Activated T-helper 2 cell treated with anti-CD3 and anti-CD28 coated beads, Interferon-gamma antibody, Interleukin-2, Interleukin-4, amounts not matched to agents 10 μg/mL and 5 μg/mL and 100 μg/mL, durations not matched to agents 14 hours and 24 hours and 36 hours (primary cell): ENCODE measurements around the gene DNAJC18. TPM values are rescaled to one million over a fixed set of nuclear protein-coding genes. Genes with fewer than 3 reads are reported as not detected.
"Not testable (repeated sequence)": the region's sequence is repeated elsewhere in the genome, so short reads cannot be mapped to it uniquely, and the experiment has no call there.

Experiments
- DNase-seq: peaks from one replicate; pipeline ENCODE4 v3.0.0; 2021; ENCODE audit warnings: low spot score
- H3K27ac Mint-ChIP-seq: one replicate; pipeline ENCODE4 v1.8.0; 2021; ENCODE audit warnings: mixed read lengths
- H3K27me3 Mint-ChIP-seq: one replicate; pipeline ENCODE4 v1.8.0; 2021; ENCODE audit warnings: low read depth, mixed read lengths
- H3K36me3 Mint-ChIP-seq: one replicate; pipeline ENCODE4 v1.8.0; 2021; ENCODE audit warnings: low read depth, mixed read lengths
- H3K4me1 Mint-ChIP-seq: one replicate; pipeline ENCODE4 v1.8.0; 2021; ENCODE audit warnings: low read depth, mixed read lengths
- H3K4me3 Mint-ChIP-seq: one replicate; pipeline ENCODE4 v1.8.0; 2021; ENCODE audit warnings: low read depth, mild to moderate bottlenecking, moderate library complexity, mixed read lengths
- H3K9me3 Mint-ChIP-seq: one replicate; pipeline ENCODE4 v1.8.0; 2021; ENCODE audit warnings: mixed read lengths
- intact Hi-C: fragments of 100-400 bp; cut with micrococcal nuclease; formaldehyde crosslinking; loops from one replicate; pipeline ENCODE4 v1.15.1; 2023
- total RNA-seq: library from RNA; stranded (reverse); gene quantifications from 2 replicates; pipeline ENCODE4 v1.2.3, GENCODE V29; 2022

The DNAJC18 gene
- 29.8 and 35.8 TPM in 2 replicates for total RNA-seq

DNA sequence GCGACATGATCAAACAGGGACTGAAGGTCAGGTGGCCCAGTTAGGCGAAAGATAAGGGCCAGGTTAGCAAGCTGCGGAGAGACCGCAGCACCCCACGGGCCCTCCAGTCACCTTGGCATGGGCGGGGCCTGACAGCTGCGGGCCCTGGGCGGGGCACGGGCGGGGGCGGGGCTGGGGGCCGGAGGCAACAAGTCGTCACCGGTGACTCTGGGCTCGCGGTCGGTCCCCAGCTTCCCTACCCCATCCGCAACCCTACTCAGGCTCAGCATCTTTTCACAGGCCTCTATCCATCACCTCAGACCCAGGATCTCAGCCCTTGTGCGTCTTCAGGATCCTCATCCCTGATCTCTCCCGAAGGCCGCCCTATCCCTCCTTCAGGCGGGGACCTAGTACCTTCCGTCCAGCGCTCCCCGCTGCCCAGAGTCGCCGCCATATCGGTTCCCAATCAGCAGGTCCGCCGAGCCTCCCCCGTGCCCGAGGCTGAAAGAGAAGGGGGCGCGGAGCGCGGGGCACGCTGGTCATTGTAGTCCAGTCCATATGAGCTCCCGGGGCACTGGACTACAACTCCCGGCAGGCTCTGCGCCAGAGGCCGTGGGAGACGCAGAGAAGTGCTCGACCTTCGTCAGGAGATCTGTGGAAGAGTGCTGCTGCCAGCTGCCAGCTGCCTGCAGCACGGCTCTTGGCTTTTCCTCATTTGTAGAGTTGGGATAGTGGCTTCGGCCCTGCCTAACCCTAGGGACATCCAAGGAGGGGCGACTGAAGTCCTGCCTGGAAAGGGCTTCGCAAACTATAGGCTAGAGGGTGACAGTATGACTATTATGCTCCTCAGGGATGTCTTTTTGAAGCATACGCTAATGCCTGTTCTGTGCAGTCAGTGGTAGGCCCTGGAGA, at the start of gene DNAJC18:
TSS of gene DNAJC18 (minus strand) at position 513 of the 891 bp plus-strand sequence. CDS start at position 433, 80 bp downstream.
- H3K27me3 Mint-ChIP-seq = no peaks in the 10 kb centered on the region
- peak within 1 kb of the TSS; percentile 98 for H3K27ac Mint-ChIP-seq
- H3K36me3 Mint-ChIP-seq = peaks cover 24% of the 10 kb centered on the region
- peaks cover 58% of the 10 kb centered on the region for H3K4me1 Mint-ChIP-seq
- intact Hi-C loops = loop anchor here (1.0 to 5.0 kb wide), 6 partner anchors 8 to 122 kb away; partner anchors contain the start of gene UBE2D2
- peak within 1 kb of the TSS; percentile 93 for H3K4me3 Mint-ChIP-seq
- H3K9me3 Mint-ChIP-seq = no peaks in the 10 kb centered on the region
- DNase-seq = peak; percentile 84

- Mint-ChIP-seq H3K36me3 (no peaks in the 10 kb centered on the region), H3K27ac (peak overlapping the region; percentile 81), H3K9me3 (no peaks in the 10 kb centered on the region), H3K4me1 (peaks cover 20% of the 10 kb centered on the region), H3K4me3 (no peak overlapping the region), H3K27me3 (no peaks in the 10 kb centered on the region)
- intact Hi-C loops = no loop called here
- no peak for DNase-seq
These were observed 48.9 kb upstream of the DNAJC18 start for GRCh38 chr5:139488260-139488659.

GRCh38 chr5:139486201-139486600, 46.9 kb upstream of the DNAJC18 start:
- no peak for DNase-seq
- no peak overlapping the region for H3K27ac Mint-ChIP-seq
- peaks cover 18% of the 10 kb centered on the region for H3K4me1 Mint-ChIP-seq
- H3K9me3 Mint-ChIP-seq = no peaks in the 10 kb centered on the region
- H3K27me3 Mint-ChIP-seq = no peaks in the 10 kb centered on the region
- H3K4me3 Mint-ChIP-seq = no peak overlapping the region
- H3K36me3 Mint-ChIP-seq = peaks cover 12% of the 10 kb centered on the region
- intact Hi-C loops = no loop called here

GRCh38 chr5:139482890-139483208, 43.5 kb upstream of the DNAJC18 start:
- intact Hi-C loops = loop anchor here (1.0 to 2.0 kb wide), 5 partner anchors 25 to 78 kb away; partner anchors contain the start of gene UBE2D2
- peaks cover 39% of the 10 kb centered on the region for H3K36me3 Mint-ChIP-seq

DNA sequence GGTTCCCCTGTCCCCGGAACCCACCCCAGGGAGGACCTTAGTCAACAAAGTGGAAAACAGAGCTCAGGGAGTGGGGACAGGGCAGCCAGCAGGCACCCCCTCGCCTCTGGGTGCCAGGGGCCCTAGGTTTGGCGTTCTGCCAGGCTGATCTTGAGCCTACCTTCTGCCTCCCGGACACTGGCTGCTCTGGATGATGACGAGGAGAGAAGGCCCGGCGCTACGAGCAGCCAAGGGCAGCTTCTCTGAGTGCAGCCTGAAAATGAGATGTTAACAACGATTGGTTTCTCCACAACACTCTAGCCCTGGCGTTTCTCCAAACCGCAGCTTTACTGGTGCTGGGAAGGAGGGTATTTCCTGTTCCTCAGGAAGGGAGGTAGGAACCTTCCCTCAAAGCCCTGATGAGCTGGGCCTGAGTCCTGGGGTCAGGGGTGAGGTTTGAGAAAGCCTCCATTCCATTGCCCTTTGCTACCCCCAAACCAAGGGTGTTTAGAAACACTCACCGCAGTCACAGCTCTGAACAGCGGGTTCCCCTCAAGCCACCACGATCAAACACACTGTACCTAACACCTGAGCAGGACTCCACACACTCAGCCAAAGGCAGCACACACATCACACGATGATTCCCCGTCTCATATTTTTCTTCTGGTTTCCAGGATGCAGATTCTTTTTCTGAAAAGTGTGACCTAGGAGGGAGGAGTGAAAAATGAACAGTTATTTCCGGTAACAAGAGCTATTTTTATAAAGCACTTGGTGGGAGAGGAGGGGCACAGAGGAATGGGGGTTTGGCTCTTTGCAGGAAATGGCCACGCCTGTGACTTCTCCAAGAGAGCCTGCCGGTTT, 42.9 kb upstream of the DNAJC18 start, which contains the start of gene STING1:
TSS of gene STING1 (minus strand) at position 709 of the 840 bp plus-strand sequence. CDS start 1,054 bp downstream, outside the sequence.
- peak within 1 kb of the TSS; percentile 88 for H3K4me3 Mint-ChIP-seq
- no peaks in the 10 kb centered on the region for H3K27me3 Mint-ChIP-seq
- peak; percentile 55 for DNase-seq
- peak within 1 kb of the TSS; percentile 99 for H3K27ac Mint-ChIP-seq
- H3K36me3 Mint-ChIP-seq = peaks cover 45% of the 10 kb centered on the region
- intact Hi-C loops = loop anchor here (1.0 to 2.0 kb wide), 5 partner anchors 24 to 79 kb away; partner anchors contain the start of gene UBE2D2
- peaks cover 30% of the 10 kb centered on the region for H3K4me1 Mint-ChIP-seq
- H3K9me3 Mint-ChIP-seq = no peaks in the 10 kb centered on the region

More at GRCh38 chr5:139482890-139483208, 43.5 kb upstream of the DNAJC18 start:
- not testable (repeated sequence) for DNase-seq, H3K27me3 Mint-ChIP-seq, H3K9me3 Mint-ChIP-seq
- peaks cover 27% of the 10 kb centered on the region for H3K4me1 Mint-ChIP-seq
- H3K4me3 Mint-ChIP-seq = peak overlapping the region; percentile 88
- peak overlapping the region; percentile 99 for H3K27ac Mint-ChIP-seq

DNA sequence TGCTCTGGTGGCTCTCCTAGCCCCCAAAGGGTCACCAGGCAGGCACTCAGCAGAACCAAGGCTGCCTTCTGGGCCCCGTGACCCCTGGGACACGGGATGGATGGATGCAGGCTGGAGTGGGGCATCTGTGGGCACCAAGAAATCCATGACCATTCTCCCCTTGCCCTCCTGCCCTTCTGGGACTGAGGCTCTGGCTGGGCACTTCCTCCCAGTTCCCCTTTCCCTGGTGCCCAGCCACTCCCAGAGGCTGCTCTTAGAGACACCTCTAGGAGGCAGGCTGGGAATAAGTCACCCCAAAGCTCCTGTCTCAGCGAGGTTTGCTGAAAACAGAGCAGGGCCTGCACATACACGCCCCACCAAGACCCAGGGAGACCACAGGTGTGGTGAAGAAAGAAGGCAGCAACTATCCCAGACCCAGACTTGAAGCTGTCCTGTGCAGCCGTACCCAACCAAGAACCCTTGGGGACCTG, 42.3 kb upstream of the DNAJC18 start:
- Mint-ChIP-seq H3K9me3 (no peaks in the 10 kb centered on the region), H3K27ac (peak overlapping the region; percentile 99), H3K36me3 (peaks cover 49% of the 10 kb centered on the region), H3K4me3 (peak overlapping the region; percentile 88), H3K4me1 (peaks cover 30% of the 10 kb centered on the region), H3K27me3 (no peaks in the 10 kb centered on the region)
- no peak for DNase-seq
- intact Hi-C loops = loop anchor here (1.0 to 2.0 kb wide), 5 partner anchors 23 to 79 kb away; partner anchors contain the start of gene UBE2D2

GRCh38 chr5:139481122-139481533, 41.8 kb upstream of the DNAJC18 start:
- Mint-ChIP-seq H3K27me3 (no peaks in the 10 kb centered on the region), H3K36me3 (peaks cover 54% of the 10 kb centered on the region), H3K27ac (peak overlapping the region; percentile 99), H3K4me3 (peak overlapping the region; percentile 88), H3K4me1 (peaks cover 32% of the 10 kb centered on the region), H3K9me3 (no peaks in the 10 kb centered on the region)
- DNase-seq = no peak
- intact Hi-C loops = no loop called here

- H3K27me3 Mint-ChIP-seq, H3K27ac Mint-ChIP-seq, DNase-seq, H3K9me3 Mint-ChIP-seq, intact Hi-C loops, H3K4me3 Mint-ChIP-seq: not testable (repeated sequence)
- H3K36me3 Mint-ChIP-seq = peaks cover 67% of the 10 kb centered on the region
- peaks cover 44% of the 10 kb centered on the region for H3K4me1 Mint-ChIP-seq
These were observed 40.4 kb upstream of the DNAJC18 start for GRCh38 chr5:139479729-139480128.

DNA sequence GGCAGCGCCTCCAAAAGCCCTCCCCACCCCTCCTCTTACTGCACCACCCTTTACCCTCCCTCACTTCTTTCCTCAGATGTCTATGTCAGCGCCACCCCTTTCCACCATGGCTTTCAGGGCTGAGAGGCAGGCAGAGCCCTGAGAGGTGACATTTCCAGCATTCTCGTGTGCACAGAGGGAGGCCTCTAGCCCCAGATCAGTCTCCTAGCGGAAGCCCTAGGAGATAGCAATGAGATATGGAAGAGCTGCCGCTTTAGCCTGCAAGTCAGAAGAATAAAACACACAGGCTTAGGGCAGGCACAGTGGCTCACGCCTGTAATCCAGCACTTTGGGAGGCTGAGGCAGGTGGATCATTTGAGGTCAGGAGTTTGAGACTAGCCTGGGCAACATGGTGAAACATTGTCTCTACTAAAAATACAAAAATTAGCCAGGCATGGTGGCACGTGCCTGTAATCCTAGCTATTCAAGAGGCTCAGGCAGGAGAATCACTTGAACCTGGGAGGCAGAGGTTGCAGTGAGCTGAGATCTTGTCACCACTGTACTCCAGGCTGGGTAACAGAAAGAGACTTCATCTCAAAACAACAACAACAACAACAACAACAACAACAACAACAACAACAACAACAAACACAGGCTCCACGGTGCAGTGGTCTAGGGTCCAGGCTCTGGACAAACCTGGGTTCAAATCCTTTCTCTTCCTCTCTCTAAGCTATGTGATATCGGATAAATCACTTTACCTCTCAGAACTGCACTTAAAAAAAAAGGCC, 39.5 kb upstream of the DNAJC18 start:
- H3K9me3 Mint-ChIP-seq, H3K27me3 Mint-ChIP-seq, intact Hi-C loops, DNase-seq: not testable (repeated sequence)
- Mint-ChIP-seq H3K4me1 (peaks cover 50% of the 10 kb centered on the region), H3K36me3 (peaks cover 76% of the 10 kb centered on the region), H3K27ac (peak overlapping the region; percentile 40), H3K4me3 (peak overlapping the region; percentile 52)

GRCh38 chr5:139475865-139476617, 36.7 kb upstream of the DNAJC18 start:
- H3K4me3 Mint-ChIP-seq = no peak overlapping the region
- no peaks in the 10 kb centered on the region for H3K27me3 Mint-ChIP-seq
- peaks cover 63% of the 10 kb centered on the region for H3K4me1 Mint-ChIP-seq
- intact Hi-C loops = no loop called here
- DNase-seq = no peak
- no peaks in the 10 kb centered on the region for H3K9me3 Mint-ChIP-seq
- peak overlapping the region; percentile 81 for H3K27ac Mint-ChIP-seq
- peaks cover 65% of the 10 kb centered on the region for H3K36me3 Mint-ChIP-seq
